ENCODE results near the gene PPP1R2.
"Not testable (repeated sequence)": the region's sequence is repeated elsewhere in the genome, so short reads cannot be mapped to it uniquely, and the experiment has no call there.

Gene PPP1R2

DNA sequence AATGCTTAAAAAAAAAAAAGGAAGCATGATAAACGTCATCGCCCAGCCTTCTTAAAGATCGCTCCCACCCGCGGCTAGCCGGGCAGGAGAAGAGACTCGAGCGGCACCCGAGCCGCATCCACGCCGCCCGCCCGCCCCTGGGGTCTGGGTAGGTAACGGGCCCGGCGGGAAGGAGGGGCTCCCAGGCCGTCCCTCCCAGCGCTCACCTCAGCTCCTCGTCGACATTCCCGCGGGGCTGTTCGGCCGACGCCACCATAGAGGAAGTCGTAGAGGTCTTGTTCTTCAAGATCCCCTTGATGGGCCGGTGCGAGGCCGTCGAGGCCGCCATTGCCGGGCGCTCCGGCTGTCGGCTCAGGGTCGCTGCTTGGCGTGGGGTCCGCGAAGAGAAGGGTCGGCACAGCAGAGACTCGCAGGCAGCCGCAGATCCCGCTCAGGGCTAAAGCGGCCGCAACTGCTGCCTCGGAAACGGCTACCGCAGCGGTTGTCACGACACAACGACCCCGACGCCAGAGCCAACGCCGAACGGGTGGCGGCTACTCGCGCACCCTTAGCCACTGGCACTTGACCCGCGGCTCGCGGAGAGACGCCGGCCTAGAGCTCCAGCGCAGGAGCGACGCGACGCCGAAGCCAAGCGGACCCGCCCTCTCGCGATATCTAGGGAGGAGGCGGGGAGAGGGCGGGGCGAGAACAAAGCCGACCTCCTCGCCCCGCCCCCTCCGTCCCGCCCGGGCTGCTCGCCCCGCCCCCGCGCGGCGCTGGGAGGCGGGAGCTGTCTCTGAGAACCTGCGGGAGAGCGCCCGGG, at the start of gene PPP1R2:
Gene PPP1R2, minus strand, starts transcription at position 628 of the 802 bp plus-strand sequence. Its CDS starts 300 bp downstream, at position 328.
- peak; percentile 91 for DNase-seq (ENCODE audit: low read depth)
- peak within 1 kb of the TSS; percentile 84 for H3K4me3 ChIP-seq (ENCODE audit: low read length)
- TF ChIP-seq, protein P1, sequence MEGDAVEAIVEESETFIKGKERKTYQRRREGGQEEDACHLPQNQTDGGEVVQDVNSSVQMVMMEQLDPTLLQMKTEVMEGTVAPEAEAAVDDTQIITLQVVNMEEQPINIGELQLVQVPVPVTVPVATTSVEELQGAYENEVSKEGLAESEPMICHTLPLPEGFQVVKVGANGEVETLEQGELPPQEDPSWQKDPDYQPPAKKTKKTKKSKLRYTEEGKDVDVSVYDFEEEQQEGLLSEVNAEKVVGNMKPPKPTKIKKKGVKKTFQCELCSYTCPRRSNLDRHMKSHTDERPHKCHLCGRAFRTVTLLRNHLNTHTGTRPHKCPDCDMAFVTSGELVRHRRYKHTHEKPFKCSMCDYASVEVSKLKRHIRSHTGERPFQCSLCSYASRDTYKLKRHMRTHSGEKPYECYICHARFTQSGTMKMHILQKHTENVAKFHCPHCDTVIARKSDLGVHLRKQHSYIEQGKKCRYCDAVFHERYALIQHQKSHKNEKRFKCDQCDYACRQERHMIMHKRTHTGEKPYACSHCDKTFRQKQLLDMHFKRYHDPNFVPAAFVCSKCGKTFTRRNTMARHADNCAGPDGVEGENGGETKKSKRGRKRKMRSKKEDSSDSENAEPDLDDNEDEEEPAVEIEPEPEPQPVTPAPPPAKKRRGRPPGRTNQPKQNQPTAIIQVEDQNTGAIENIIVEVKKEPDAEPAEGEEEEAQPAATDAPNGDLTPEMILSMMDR (IDR thresholded peaks at IDR 0.05; ENCODE audit: insufficient read depth, low read depth, low read length, missing control alignments) = no peak

DNA sequence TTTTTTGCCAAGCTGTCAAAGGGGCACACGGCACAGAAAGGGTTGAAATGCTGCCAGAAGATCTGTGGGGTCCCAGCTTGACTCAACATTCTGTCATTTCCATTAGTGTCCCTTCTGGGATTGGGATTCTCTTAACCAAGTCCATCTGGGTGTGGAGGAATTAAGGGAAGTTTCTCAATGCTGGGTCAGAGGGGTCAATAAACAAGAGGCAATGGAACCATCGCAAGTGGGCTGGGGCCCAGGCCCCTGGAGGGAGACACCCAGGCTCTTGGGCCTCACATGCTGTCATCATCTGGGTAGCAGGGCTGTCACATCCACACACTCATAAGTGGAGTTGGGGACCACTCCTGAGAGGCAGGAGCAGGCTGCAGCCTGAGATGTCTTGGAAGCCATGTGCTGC, 48.7 kb upstream of the PPP1R2 start:
- TF ChIP-seq, protein P1 (IDR thresholded peaks at IDR 0.05; ENCODE audit: insufficient read depth, low read depth, low read length, missing control alignments) = no peak
- DNase-seq (ENCODE audit: low read depth) = no peak
- H3K4me3 ChIP-seq (ENCODE audit: low read length) = no peak overlapping the region

DNA sequence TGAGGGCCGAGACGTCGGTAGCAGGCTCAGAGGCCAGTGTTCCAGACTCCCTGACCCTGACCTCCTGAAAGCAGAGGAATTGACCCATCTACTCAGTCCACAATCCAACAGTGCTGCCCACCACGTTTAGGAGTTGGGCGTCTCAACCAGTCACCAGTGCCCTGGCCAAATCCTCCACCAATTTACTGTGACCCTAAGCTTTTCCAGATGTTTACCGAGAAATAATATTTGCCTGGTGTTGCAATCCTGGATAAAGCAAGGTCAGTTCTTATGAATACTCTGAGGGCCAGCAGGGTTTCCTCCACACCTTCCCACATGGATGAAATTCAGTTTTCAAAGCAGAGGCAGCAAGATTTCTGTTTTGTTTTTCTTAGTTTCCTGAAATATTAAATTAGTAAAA, 48.1 kb upstream of the PPP1R2 start:
- DNase-seq (ENCODE audit: low read depth) = no peak
- no peak overlapping the region for H3K4me3 ChIP-seq (ENCODE audit: low read length)
- TF ChIP-seq, protein P1 (IDR thresholded peaks at IDR 0.05; ENCODE audit: insufficient read depth, low read depth, low read length, missing control alignments) = no peak

DNA sequence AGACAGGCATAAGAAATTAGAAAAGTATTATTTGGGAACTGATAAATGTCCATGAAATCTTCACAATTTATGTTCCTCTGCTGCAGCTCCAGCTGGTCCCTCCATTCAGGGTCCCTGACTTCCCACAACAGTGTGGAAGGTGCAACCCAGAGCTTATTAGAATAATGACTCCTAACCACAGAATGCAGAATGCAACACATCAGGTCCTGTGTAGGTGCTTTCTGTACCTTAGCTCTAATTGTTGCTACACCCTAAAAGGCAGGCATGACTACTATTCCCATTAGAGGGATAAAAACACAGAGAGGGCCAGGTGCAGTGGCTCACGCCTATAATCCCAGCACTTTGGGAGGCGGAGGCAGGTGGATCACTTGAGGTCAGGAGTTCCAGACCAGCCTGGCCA, 47.3 kb upstream of the PPP1R2 start:
- DNase-seq (ENCODE audit: low read depth); H3K4me3 ChIP-seq (ENCODE audit: low read length): not testable (repeated sequence)

DNA sequence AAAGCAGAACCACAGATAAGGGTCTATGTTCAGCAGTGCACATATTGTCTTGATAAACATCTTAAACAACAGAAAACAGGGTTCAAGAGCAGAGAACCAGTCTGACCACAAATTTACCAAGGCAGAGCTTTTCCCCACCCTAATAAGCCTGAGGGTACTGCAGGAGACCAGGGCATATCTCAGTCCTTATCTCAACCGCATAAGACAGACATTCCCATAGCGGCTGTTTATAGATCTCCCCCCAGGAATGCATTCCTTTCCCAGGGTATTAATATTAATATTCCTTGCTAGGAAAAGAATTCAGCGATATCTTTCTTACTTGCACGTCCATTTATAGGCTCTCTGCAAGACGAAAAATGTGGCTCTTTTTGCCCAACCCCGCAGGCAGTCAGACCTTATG, 46.7 kb upstream of the PPP1R2 start:
- DNase-seq (ENCODE audit: low read depth); H3K4me3 ChIP-seq (ENCODE audit: low read length): not testable (repeated sequence)

DNA sequence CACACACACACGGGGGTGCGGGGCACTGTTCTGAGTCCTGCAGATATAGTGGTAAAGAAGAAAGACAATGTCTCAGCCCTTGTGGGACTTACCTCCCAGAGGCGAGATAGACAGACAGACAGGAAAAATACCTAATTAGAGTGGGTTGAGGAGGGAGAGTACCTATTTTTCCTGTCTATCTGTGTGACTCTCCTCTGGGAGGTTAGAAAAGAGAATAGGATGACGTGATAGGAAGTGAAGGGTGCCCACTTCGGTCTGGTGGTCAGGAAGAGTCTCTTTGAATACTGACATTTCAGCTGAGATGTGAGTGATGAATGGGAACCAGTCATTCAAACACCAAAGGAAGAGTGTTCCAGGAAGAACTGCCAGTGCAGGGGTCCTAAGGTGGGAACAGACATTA, 44.7 kb upstream of the PPP1R2 start:
- DNase-seq (ENCODE audit: low read depth) = no peak
- H3K4me3 ChIP-seq (ENCODE audit: low read length) = no peak overlapping the region
- TF ChIP-seq, protein P1 (IDR thresholded peaks at IDR 0.05; ENCODE audit: insufficient read depth, low read depth, low read length, missing control alignments) = no peak

DNA sequence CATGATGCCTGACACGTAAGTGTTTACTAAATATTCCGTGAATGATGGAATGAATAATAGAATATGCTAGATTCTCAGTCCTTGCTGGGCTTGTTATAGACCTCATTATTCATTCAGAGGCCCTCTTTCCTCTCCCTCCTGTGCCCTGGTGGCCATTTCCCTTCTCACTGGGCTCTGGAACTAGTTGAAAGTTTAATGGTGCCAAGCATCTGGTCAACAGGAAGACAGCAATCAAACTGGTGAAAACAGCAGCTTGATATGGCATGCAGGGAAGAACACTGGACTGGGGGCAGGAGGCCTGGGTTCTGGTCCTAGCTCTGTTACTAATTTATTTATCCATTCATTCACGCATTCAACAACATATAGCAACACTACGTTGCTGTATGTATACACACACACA, 44.3 kb upstream of the PPP1R2 start:
- no peak for DNase-seq (ENCODE audit: low read depth)
- TF ChIP-seq, protein P1 (IDR thresholded peaks at IDR 0.05; ENCODE audit: insufficient read depth, low read depth, low read length, missing control alignments) = no peak

DNA sequence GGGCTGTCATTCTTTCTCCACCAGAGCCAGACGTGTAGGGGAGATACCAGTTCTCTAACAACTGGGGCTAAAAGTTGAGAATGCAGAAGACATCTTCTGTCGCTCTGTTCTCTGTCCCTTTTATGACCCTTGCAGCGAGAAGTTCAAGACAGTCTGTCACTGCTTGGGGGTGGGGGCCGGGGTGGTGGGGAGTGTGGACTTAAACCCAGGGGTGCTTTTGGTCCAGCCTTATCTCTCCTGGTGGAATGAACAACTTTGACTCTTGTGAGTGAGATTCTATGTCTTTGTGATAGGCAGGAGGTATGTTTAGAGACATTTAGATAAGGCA, 41.4 kb upstream of the PPP1R2 start:
- TF ChIP-seq, protein P1 (IDR thresholded peaks at IDR 0.05; ENCODE audit: insufficient read depth, low read depth, low read length, missing control alignments) = no peak
- DNase-seq (ENCODE audit: low read depth) = no peak
- no peak overlapping the region for H3K4me3 ChIP-seq (ENCODE audit: low read length)

More for the DNA sequence above, 44.3 kb upstream of the PPP1R2 start:
- H3K4me3 ChIP-seq (ENCODE audit: low read length) = no peak overlapping the region
